Stimulated activated naive CD8-positive, alpha-beta T cell treated with anti-CD3 and anti-CD28 coated beads, Interleukin-15, Interleukin-2, amounts not matched to agents 100 U/mL and 50 U/mL, for 24 hours (primary cell): Measurements from ENCODE around the gene GLIPR1L1.
"Not testable (repeated sequence)": the region's sequence is repeated elsewhere in the genome, so short reads cannot be mapped to it uniquely, and the experiment has no call there.

ENCODE experiments used
- ATAC-seq: fragments of 150-1000 bp; cut with Tn5 transposase; one replicate; pipeline ENCODE4 v1.10.0; 2021
- DNase-seq: peaks from one replicate; pipeline ENCODE4 v3.0.0; 2021

GLIPR1L1 gene

GRCh38 chr12:75334384-75335030 is at the start of gene GLIPR1L1:
Gene GLIPR1L1, plus strand, starts transcription at chr12:75334670. Its CDS starts 59 bp downstream, at chr12:75334729.
- ATAC-seq: peak; percentile 89
- DNase-seq: peak; percentile 85

GRCh38 chr12:75288860-75289259 is 45.6 kb upstream of the GLIPR1L1 start:
- DNase-seq (no peak), ATAC-seq (no peak)

- DNase-seq (no peak), ATAC-seq (no peak)
These were observed 44.7 kb upstream of the GLIPR1L1 start for GRCh38 chr12:75289753-75290152.

GRCh38 chr12:75291014-75291413 is 43.5 kb upstream of the GLIPR1L1 start:
- no peak for DNase-seq
- no peak for ATAC-seq

- DNase-seq: no peak
- ATAC-seq: no peak
These were observed 40.1 kb upstream of the GLIPR1L1 start for GRCh38 chr12:75294336-75294735.

GRCh38 chr12:75294797-75295196 is 39.7 kb upstream of the GLIPR1L1 start:
- no peak for DNase-seq
- ATAC-seq: no peak

GRCh38 chr12:75302225-75302624 is 32.2 kb upstream of the GLIPR1L1 start:
- no peak for ATAC-seq
- no peak for DNase-seq

GRCh38 chr12:75302781-75303180 is 31.7 kb upstream of the GLIPR1L1 start:
- ATAC-seq (no peak), DNase-seq (no peak)

- no peak for DNase-seq
- no peak for ATAC-seq
These were observed 28.8 kb upstream of the GLIPR1L1 start for GRCh38 chr12:75305412-75306332.

- DNase-seq: no peak
- ATAC-seq: no peak
These were observed 26.2 kb upstream of the GLIPR1L1 start for GRCh38 chr12:75308279-75308678.

GRCh38 chr12:75311369-75311768 is 23.1 kb upstream of the GLIPR1L1 start:
- ATAC-seq (no peak), DNase-seq (no peak)

- ATAC-seq: no peak
- DNase-seq: no peak
These were observed 19.0 kb upstream of the GLIPR1L1 start for GRCh38 chr12:75315518-75315917.

- DNase-seq: no peak
- ATAC-seq: no peak
These were observed 16.7 kb upstream of the GLIPR1L1 start for GRCh38 chr12:75317784-75318183.

GRCh38 chr12:75322464-75322863 is 12.0 kb upstream of the GLIPR1L1 start:
- ATAC-seq (no peak), DNase-seq (no peak)

- ATAC-seq (no peak), DNase-seq (no peak)
These were observed 10.8 kb upstream of the GLIPR1L1 start for GRCh38 chr12:75323663-75324062.

- no peak for DNase-seq
- ATAC-seq: no peak
These were observed 6.8 kb upstream of the GLIPR1L1 start for GRCh38 chr12:75327642-75328041.

GRCh38 chr12:75329918-75330826 is 4.3 kb upstream of the GLIPR1L1 start, which contains the start of gene CAPS2:
Gene CAPS2, minus strand, starts transcription at chr12:75330324. Its CDS starts 3,826 bp downstream, at chr12:75326498.
- DNase-seq (peak; percentile 76), ATAC-seq (peak; percentile 77)

- ATAC-seq (no peak), DNase-seq (no peak)
These were observed 3.4 kb downstream of the GLIPR1L1 start for GRCh38 chr12:75337905-75338304.

- ATAC-seq (no peak), DNase-seq (no peak)
These were observed 7.4 kb downstream of the GLIPR1L1 start for GRCh38 chr12:75341873-75342272.

- ATAC-seq: no peak
- DNase-seq: no peak
These were observed 11.1 kb downstream of the GLIPR1L1 start for GRCh38 chr12:75345531-75345930.

- ATAC-seq: peak; percentile 84
- not testable (repeated sequence) for DNase-seq
These were observed 11.7 kb downstream of the GLIPR1L1 start for GRCh38 chr12:75346215-75346614.

- ATAC-seq (no peak), DNase-seq (no peak)
These were observed 15.5 kb downstream of the GLIPR1L1 start for GRCh38 chr12:75349946-75350345.
